Hepatocyte (in vitro differentiated cells): ENCODE data around the gene TSPEAR.

Experiments
- EZH2 ChIP-seq: fragments of 200-600 bp; sonication (generic); IDR thresholded peaks from 2 replicates; pipeline ENCODE4 v1.6.1; 2016; ENCODE audit warnings: antibody characterized with exemption, mild to moderate bottlenecking, borderline replicate concordance
- TF ChIP-seq, protein P1 (sequence below): fragments of 200-600 bp; sonication (generic); IDR thresholded peaks from 2 replicates; pipeline ENCODE4 v1.5.1; 2016; ENCODE audit warnings: antibody characterized with exemption, mild to moderate bottlenecking; ENCODE audit not compliant: poor library complexity

- TF ChIP-seq, protein P1, sequence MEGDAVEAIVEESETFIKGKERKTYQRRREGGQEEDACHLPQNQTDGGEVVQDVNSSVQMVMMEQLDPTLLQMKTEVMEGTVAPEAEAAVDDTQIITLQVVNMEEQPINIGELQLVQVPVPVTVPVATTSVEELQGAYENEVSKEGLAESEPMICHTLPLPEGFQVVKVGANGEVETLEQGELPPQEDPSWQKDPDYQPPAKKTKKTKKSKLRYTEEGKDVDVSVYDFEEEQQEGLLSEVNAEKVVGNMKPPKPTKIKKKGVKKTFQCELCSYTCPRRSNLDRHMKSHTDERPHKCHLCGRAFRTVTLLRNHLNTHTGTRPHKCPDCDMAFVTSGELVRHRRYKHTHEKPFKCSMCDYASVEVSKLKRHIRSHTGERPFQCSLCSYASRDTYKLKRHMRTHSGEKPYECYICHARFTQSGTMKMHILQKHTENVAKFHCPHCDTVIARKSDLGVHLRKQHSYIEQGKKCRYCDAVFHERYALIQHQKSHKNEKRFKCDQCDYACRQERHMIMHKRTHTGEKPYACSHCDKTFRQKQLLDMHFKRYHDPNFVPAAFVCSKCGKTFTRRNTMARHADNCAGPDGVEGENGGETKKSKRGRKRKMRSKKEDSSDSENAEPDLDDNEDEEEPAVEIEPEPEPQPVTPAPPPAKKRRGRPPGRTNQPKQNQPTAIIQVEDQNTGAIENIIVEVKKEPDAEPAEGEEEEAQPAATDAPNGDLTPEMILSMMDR, result no peak
- no peak for TF ChIP-seq EZH2
Observed at GRCh38 chr21:44644878-44645277, 66.5 kb downstream of the TSPEAR start.
